Measurements from ENCODE around the gene CLIP3.

Gene CLIP3

DNA sequence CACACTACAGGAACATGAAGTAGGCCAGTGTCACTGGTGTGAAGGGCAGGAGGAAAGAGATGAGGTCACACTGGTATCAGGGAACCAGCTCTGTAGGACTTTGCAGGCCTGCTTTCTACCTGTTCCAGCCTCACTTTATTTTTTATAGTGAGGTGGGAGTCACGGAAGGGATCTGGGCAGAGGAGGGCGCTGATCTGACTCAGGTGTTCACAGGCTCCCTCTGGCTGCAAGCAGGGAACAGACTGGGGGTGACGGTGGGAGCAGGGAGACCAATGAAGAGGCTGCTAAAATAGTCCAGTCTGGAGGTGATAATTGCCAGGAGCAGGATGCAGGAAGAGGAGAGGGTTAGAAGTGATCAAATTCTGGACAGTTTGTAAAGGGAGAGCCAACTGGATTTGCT, 18.6 kb upstream of the CLIP3 start:
- Histone ChIP-seq H3K36me3 (no peaks in the 10 kb centered on the region), H3K27me3 (no peaks in the 10 kb centered on the region), H3K4me1 (ENCODE audit: control insufficient read depth in 1 of 2, insufficient read depth in 1 of 2, low read depth in 1 of 2, low read length in 1 of 2) (peaks cover 21 to 22% of the 10 kb centered on the region in 2 experiments), H3K4me3 (ENCODE audit: low read depth in 1 of 2, low read length in 1 of 2) (no peak overlapping the region), H3K27ac (no peak overlapping the region), H3K9me3 (no peaks in the 10 kb centered on the region)
- TF ChIP-seq, protein P1, sequence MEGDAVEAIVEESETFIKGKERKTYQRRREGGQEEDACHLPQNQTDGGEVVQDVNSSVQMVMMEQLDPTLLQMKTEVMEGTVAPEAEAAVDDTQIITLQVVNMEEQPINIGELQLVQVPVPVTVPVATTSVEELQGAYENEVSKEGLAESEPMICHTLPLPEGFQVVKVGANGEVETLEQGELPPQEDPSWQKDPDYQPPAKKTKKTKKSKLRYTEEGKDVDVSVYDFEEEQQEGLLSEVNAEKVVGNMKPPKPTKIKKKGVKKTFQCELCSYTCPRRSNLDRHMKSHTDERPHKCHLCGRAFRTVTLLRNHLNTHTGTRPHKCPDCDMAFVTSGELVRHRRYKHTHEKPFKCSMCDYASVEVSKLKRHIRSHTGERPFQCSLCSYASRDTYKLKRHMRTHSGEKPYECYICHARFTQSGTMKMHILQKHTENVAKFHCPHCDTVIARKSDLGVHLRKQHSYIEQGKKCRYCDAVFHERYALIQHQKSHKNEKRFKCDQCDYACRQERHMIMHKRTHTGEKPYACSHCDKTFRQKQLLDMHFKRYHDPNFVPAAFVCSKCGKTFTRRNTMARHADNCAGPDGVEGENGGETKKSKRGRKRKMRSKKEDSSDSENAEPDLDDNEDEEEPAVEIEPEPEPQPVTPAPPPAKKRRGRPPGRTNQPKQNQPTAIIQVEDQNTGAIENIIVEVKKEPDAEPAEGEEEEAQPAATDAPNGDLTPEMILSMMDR (IDR thresholded peaks at IDR 0.05) = no peak

DNA sequence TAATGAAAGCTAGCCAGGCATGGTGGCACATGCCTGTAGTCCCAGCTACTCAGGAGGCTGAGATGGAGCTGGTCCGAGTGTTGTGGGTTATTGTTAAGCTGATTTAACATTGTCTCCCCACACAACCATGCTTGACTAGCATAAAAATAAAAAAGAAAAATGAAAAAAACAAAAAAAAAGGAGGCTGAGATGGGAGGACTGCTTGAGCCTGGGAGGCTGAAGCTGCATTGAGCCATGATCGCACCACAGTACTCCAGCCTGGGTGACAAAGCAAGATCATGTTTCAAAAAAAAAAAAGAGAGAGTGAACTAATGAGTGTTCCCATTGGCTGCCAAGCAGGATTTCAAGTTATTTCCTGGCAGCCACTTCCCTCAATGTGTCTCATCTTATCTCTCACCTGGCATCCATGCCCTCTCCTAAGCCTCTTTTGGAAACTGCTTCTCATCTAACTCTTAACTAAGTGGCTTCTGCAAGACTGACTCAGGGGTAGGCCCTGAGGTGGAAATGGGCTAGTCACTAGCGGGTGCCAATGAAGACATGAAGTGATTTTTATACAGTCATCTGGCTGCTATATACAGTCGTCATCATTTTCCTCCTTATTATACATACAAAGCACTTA, 16.5 kb upstream of the CLIP3 start:
- TF ChIP-seq, protein P1 (IDR thresholded peaks at IDR 0.05) = no peak
- Histone ChIP-seq H3K4me3 (ENCODE audit: low read depth in 1 of 2, low read length in 1 of 2) (no peak overlapping the region), H3K36me3 (no peaks in the 10 kb centered on the region)

DNA sequence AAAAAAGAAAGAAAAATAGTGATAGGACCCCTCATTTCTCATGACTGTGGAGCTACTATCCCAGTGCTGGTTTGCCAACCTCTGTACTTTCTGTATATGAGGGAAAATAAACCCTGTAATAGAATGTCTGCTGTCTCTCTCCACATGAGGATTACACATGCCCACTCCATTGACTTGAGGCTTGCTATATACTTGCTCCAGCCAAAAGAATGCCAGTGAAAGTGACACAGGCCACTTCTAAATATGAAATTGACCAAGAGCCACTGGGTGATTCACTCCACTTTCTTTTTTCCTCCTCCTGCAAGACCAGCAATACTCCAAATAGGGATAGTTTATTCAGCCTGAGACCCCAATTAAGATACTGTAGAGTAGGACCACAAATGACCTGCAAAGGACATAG, 15.2 kb upstream of the CLIP3 start:
- Histone ChIP-seq H3K4me3 (ENCODE audit: low read depth in 1 of 2, low read length in 1 of 2) (no peak overlapping the region), H3K4me1 (ENCODE audit: control insufficient read depth in 1 of 2, insufficient read depth in 1 of 2, low read depth in 1 of 2, low read length in 1 of 2) (peaks cover under 1 to 2% of the 10 kb centered on the region in 2 experiments)
- TF ChIP-seq, protein P1 (IDR thresholded peaks at IDR 0.05) = no peak

More for the DNA sequence above, 16.5 kb upstream of the CLIP3 start:
- H3K9me3 ChIP-seq = no peaks in the 10 kb centered on the region
- peaks cover 8 to 12% of the 10 kb centered on the region in 2 experiments for H3K4me1 ChIP-seq (ENCODE audit: control insufficient read depth in 1 of 2, insufficient read depth in 1 of 2, low read depth in 1 of 2, low read length in 1 of 2)
- no peaks in the 10 kb centered on the region for H3K27me3 ChIP-seq
- no peak overlapping the region for H3K27ac ChIP-seq

DNA sequence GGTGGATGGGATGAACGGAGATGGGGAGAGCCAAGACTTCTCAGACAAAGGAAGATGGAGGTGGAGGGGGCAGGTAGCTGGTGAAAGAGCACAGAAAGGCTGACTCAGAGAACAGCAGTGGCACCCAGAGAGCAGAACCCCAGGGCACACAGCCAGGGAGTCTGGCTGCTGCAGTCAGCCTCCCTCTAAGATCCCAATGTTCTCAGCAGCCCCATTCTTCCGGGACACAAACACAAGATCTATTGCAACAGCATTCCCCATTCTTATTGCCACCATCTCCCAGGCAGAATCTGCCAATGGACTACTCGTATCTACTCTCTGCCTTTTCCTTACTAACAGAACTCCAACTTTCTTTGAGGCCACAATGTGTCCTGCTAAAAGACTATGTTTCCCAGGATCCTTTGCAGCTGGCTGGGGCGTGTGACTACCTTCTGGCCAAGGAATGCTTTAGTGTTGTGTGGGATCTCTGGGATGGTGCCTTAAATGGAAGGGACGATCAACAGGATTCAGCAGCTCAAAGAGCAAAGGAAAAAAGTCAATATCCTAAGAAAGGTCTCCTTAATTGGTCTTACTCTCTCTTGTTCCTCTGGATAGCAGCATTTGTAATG, 13.9 kb upstream of the CLIP3 start:
- Histone ChIP-seq H3K27me3 (no peaks in the 10 kb centered on the region), H3K4me1 (ENCODE audit: control insufficient read depth in 1 of 2, insufficient read depth in 1 of 2, low read depth in 1 of 2, low read length in 1 of 2) (no peaks in the 10 kb centered on the region), H3K9me3 (no peaks in the 10 kb centered on the region), H3K27ac (no peak overlapping the region), H3K36me3 (no peaks in the 10 kb centered on the region), H3K4me3 (ENCODE audit: low read depth in 1 of 2, low read length in 1 of 2) (no peak overlapping the region)
- TF ChIP-seq, protein P1 (IDR thresholded peaks at IDR 0.05) = no peak

More for the DNA sequence above, 15.2 kb upstream of the CLIP3 start:
- Histone ChIP-seq H3K36me3 (no peaks in the 10 kb centered on the region), H3K27me3 (no peaks in the 10 kb centered on the region), H3K27ac (no peak overlapping the region), H3K9me3 (no peaks in the 10 kb centered on the region)

DNA sequence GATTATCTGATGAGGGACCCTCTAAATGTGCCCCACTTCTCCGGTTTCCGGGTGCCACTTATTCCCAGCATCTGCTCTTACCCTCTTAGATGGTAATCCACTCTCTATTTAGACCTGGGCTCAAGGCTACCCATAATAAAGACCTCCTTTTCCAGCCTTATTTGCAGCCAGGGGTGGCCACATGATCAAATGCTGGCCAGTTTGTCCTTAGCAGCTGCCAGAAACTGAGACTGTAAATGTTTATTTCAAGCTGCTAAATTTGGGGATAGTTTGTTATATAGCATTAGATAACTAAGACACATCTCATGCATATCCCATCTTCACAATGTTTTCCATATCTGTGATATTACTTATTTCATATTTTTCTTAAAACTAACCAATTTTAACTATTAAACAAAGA, 11.3 kb upstream of the CLIP3 start:
- no peak overlapping the region for H3K4me3 ChIP-seq (ENCODE audit: low read depth in 1 of 2, low read length in 1 of 2)
- TF ChIP-seq, protein P1 (IDR thresholded peaks at IDR 0.05) = no peak
- H3K36me3 ChIP-seq = peaks cover 6% of the 10 kb centered on the region
- no peaks in the 10 kb centered on the region for H3K9me3 ChIP-seq
- H3K27me3 ChIP-seq = no peaks in the 10 kb centered on the region
- H3K27ac ChIP-seq = no peak overlapping the region
- no peaks in the 10 kb centered on the region for H3K4me1 ChIP-seq (ENCODE audit: control insufficient read depth in 1 of 2, insufficient read depth in 1 of 2, low read depth in 1 of 2, low read length in 1 of 2)

Measured in neutrophil (primary cell).